Neural cell (in vitro differentiated cells): ENCODE data around the gene PLIN4. TPM values are rescaled to one million over a fixed set of nuclear protein-coding genes. Genes with fewer than 3 reads are reported as not detected.

ENCODE experiments used
- H2AFZ ChIP-seq: fragments of 200-600, 300-800 bp; sonication (generic), shearing (Covaris generic); 2 replicates; pipeline ENCODE4 v1.6.0; 2014; ENCODE audit warnings: low read depth, mild to moderate bottlenecking, antibody characterized with exemption, low read length, moderate library complexity
- H3F3A ChIP-seq: fragments of 200-600 bp; shearing (Covaris generic); 2 replicates; pipeline ENCODE4 v1.6.1; 2016; ENCODE audit warnings: mild to moderate bottlenecking, moderate library complexity, mixed read lengths, antibody characterized with exemption, low read length; ENCODE audit not compliant: insufficient read depth, poor library complexity, severe bottlenecking
- H3K27ac ChIP-seq: fragments of 200-600, 300-800 bp; sonication (generic), shearing (Covaris generic); 2 replicates; pipeline ENCODE4 v1.5.1; 2014; ENCODE audit warnings: mild to moderate bottlenecking, low read length, moderate library complexity
- H3K27me3 ChIP-seq: fragments of 300-800, 200-600 bp; sonication (generic), shearing (Covaris generic); 2 replicates; pipeline ENCODE4 v1.6.0; 2014; ENCODE audit warnings: mild to moderate bottlenecking, low read depth, low read length, moderate library complexity; ENCODE audit not compliant: insufficient read depth
- H3K36me3 ChIP-seq: fragments of 300-800, 200-600 bp; sonication (generic), shearing (Covaris generic); 2 replicates; pipeline ENCODE4 v1.5.1; 2014; ENCODE audit warnings: mild to moderate bottlenecking, antibody characterized with exemption, low read length, moderate library complexity; ENCODE audit not compliant: insufficient read depth
- H3K4me2 ChIP-seq: fragments of 300-800, 200-600 bp; sonication (generic), shearing (Covaris generic); 2 replicates; pipeline ENCODE4 v1.6.0; 2014; ENCODE audit warnings: mild to moderate bottlenecking, low read length
- H3K4me3 ChIP-seq: fragments of 300-800, 200-600 bp; sonication (generic), shearing (Covaris generic); 2 replicates; pipeline ENCODE4 v1.5.1; 2014; ENCODE audit warnings: mild to moderate bottlenecking, low read length, moderate library complexity
- H3K79me2 ChIP-seq: fragments of 200-600 bp; shearing (Covaris generic); replicated peaks from 2 replicates; pipeline ENCODE4 v1.6.0; 2014; ENCODE audit warnings: mild to moderate bottlenecking, low read length, moderate library complexity; ENCODE audit not compliant: insufficient read depth
- H3K9ac ChIP-seq: fragments of 300-800, 200-600 bp; sonication (generic), shearing (Covaris generic); 2 replicates; pipeline ENCODE4 v1.6.1; 2016; ENCODE audit warnings: mild to moderate bottlenecking, low read length, mixed read lengths
- H3K9me2 ChIP-seq: fragments of 200-600 bp; shearing (Covaris generic); 2 replicates; pipeline ENCODE4 v1.6.1; 2016; ENCODE audit warnings: mild to moderate bottlenecking, low read length, mixed read lengths; ENCODE audit not compliant: insufficient read depth
- H3K9me3 ChIP-seq: fragments of 200-600, 300-800 bp; sonication (generic), shearing (Covaris generic); 2 replicates; pipeline ENCODE4 v1.6.1; 2016; ENCODE audit warnings: mild to moderate bottlenecking, mixed run types, low read length, moderate library complexity, mixed read lengths
- H4K20me1 ChIP-seq: fragments of 200-600 bp; shearing (Covaris generic); 2 replicates; pipeline ENCODE4 v1.6.1; 2016; ENCODE audit warnings: mild to moderate bottlenecking, mixed run types; ENCODE audit not compliant: insufficient read depth
- CTCF ChIP-seq: fragments of 450-650 bp; IDR thresholded peaks from 2 replicates; pipeline ENCODE4 v1.5.1; 2014; ENCODE audit warnings: antibody characterized with exemption, mild to moderate bottlenecking, moderate library complexity; ENCODE audit not compliant: poor library complexity, severe bottlenecking
- EP300 ChIP-seq: fragments of 450-650 bp; conservative IDR thresholded peaks from 2 replicates; pipeline ENCODE4 v1.6.1; 2014; ENCODE audit warnings: antibody characterized with exemption, mild to moderate bottlenecking, moderate library complexity; ENCODE audit not compliant: poor library complexity, severe bottlenecking
- EZH2 ChIP-seq: fragments of 200-600, 300-800 bp; shearing (Covaris generic), sonication (generic); IDR thresholded peaks from 2 replicates; pipeline ENCODE4 v1.6.1; 2014; ENCODE audit warnings: antibody characterized with exemption, low read length, borderline replicate concordance, mild to moderate bottlenecking; ENCODE audit not compliant: insufficient read depth, poor library complexity, severe bottlenecking
- MXI1 ChIP-seq: fragments of 450-650 bp; conservative IDR thresholded peaks from 2 replicates; pipeline ENCODE4 v1.6.1; 2014; ENCODE audit warnings: antibody characterized with exemption, mild to moderate bottlenecking; ENCODE audit not compliant: poor library complexity, severe bottlenecking
- POLR2AphosphoS5 ChIP-seq: IDR thresholded peaks from 2 replicates; pipeline ENCODE4 v1.6.1; 2012
- RAD21 ChIP-seq: fragments of 450-650 bp; conservative IDR thresholded peaks from 2 replicates; pipeline ENCODE4 v1.6.1; 2014; ENCODE audit warnings: antibody characterized with exemption, mild to moderate bottlenecking, moderate library complexity
- REST ChIP-seq: IDR thresholded peaks from 2 replicates; pipeline ENCODE4 v1.6.1; 2012; ENCODE audit warnings: borderline replicate concordance
- SMC3 ChIP-seq: fragments of 450-650 bp; conservative IDR thresholded peaks from 2 replicates; pipeline ENCODE4 v1.6.1; 2014; ENCODE audit warnings: antibody characterized with exemption, mild to moderate bottlenecking, moderate library complexity; ENCODE audit not compliant: poor library complexity
- TAF1 ChIP-seq: IDR thresholded peaks from 2 replicates; pipeline ENCODE4 v1.6.1; 2012; ENCODE audit warnings: low read depth
- polyA plus RNA-seq: library from polyadenylated mRNA; depleted of rRNA; stranded (reverse); fragments of >200 nt; gene quantifications from 2 replicates; pipeline ENCODE4 v1.2.3, GENCODE V29; 2014

PLIN4 gene
- polyA plus RNA-seq, 1 donor from 2014 or later, result not detected

- no peak for TF ChIP-seq REST
- no peak for TF ChIP-seq CTCF
- no peak for TF ChIP-seq EZH2
- TF ChIP-seq MXI1, result no peak
- TF ChIP-seq SMC3, result no peak
- TF ChIP-seq EP300, result no peak
- TF ChIP-seq RAD21, result no peak
- no peak for TF ChIP-seq POLR2AphosphoS5
- TF ChIP-seq TAF1, result no peak
- Histone ChIP-seq H3K27me3 (no peaks in the 10 kb centered on the region), H3K27ac (no peak overlapping the region), H3F3A (no peaks in the 10 kb centered on the region), H3K9ac (no peak overlapping the region), H3K79me2 (no peaks in the 10 kb centered on the region), H3K9me2 (no peaks in the 10 kb centered on the region), H4K20me1 (no peaks in the 10 kb centered on the region), H3K9me3 (no peaks in the 10 kb centered on the region), H3K36me3 (no peaks in the 10 kb centered on the region), H2AFZ (no peak overlapping the region), H3K4me2 (no peak overlapping the region), H3K4me3 (no peak overlapping the region)
These were observed 23.0 kb upstream of the PLIN4 start for GRCh38 chr19:4541114-4541805.

GRCh38 chr19:4539693-4540581 lies 21.7 kb upstream of the PLIN4 start, which contains the start of gene LRG1:
TSS of gene LRG1 (minus strand) at chr19:4540036. CDS start at chr19:4540013, 23 bp downstream.
- Histone ChIP-seq H2AFZ (no peak within 1 kb of the TSS), H3K4me2 (no peak within 1 kb of the TSS), H3K79me2 (no peaks in the 10 kb centered on the region), H3F3A (no peaks in the 10 kb centered on the region), H3K4me3 (no peak within 1 kb of the TSS), H3K9me3 (no peaks in the 10 kb centered on the region), H3K36me3 (no peaks in the 10 kb centered on the region), H3K27me3 (no peaks in the 10 kb centered on the region), H3K27ac (no peak within 1 kb of the TSS), H3K9me2 (no peaks in the 10 kb centered on the region), H3K9ac (no peak within 1 kb of the TSS), H4K20me1 (no peaks in the 10 kb centered on the region)
- no peak for TF ChIP-seq RAD21
- TF ChIP-seq CTCF, result no peak
- TF ChIP-seq EP300, result no peak
- TF ChIP-seq REST, result no peak
- TF ChIP-seq SMC3, result no peak
- TF ChIP-seq TAF1, result no peak
- TF ChIP-seq POLR2AphosphoS5, result no peak
- no peak for TF ChIP-seq EZH2
- TF ChIP-seq MXI1, result no peak
